BJ (cell line): ENCODE data around the gene SEMA6A. TPM values are rescaled to one million over a fixed set of nuclear protein-coding genes. Genes with fewer than 3 reads are reported as not detected.

Source experiments
- CTCF ChIA-PET: fragments of 350-600 bp; formaldehyde crosslinking; extraction: SDS; loops from one replicate; lab custom pipeline; 2021; ENCODE audit warnings: antibody characterized with exemption, inconsistent platforms; lab: Yijun Ruan, JAX
- POLR2A ChIA-PET: fragments of 300-600 bp; sonication (Branson Sonifier 250); formaldehyde crosslinking; extraction: SDS; loops from one replicate; lab custom pipeline; 2021; ENCODE audit warnings: antibody characterized with exemption; lab: Charles Lee
- DNase-seq: peaks from one replicate; pipeline ENCODE4 v3.0.0-alpha.2; 2011; ENCODE audit warnings: low read depth
- H3K27me3 ChIP-seq: 2 replicates; pipeline ENCODE4 v1.6.0; 2011; ENCODE audit warnings: low read length; ENCODE audit not compliant: control insufficient read depth, insufficient read depth
- H3K36me3 ChIP-seq: 2 replicates; pipeline ENCODE4 v1.5.1; 2011; ENCODE audit warnings: low read length; ENCODE audit not compliant: control insufficient read depth, insufficient read depth
- H3K4me3 ChIP-seq: 2 replicates; pipeline ENCODE4 v1.5.1; 2011; ENCODE audit warnings: low read depth, mild to moderate bottlenecking, control low read depth, low read length
- polyA plus RNA-seq: library from polyadenylated mRNA; depleted of rRNA; stranded (reverse); fragments of >200 nt; gene quantifications from 2 replicates; pipeline ENCODE4 v1.2.3, GENCODE V29; 2011
- TF ChIP-seq, protein P1 (sequence below): IDR thresholded peaks from 2 replicates; pipeline ENCODE4 v1.5.1; 2011; ENCODE audit warnings: low read depth, mild to moderate bottlenecking, control low read depth, inconsistent platforms, low read length, moderate library complexity; ENCODE audit not compliant: insufficient read depth

SEMA6A gene
- polyA plus RNA-seq, 1 experiment, result 0.34 TPM

- ChIA-PET CTCF (no interaction called here), POLR2A (no interaction called here)
- TF ChIP-seq, protein P1, sequence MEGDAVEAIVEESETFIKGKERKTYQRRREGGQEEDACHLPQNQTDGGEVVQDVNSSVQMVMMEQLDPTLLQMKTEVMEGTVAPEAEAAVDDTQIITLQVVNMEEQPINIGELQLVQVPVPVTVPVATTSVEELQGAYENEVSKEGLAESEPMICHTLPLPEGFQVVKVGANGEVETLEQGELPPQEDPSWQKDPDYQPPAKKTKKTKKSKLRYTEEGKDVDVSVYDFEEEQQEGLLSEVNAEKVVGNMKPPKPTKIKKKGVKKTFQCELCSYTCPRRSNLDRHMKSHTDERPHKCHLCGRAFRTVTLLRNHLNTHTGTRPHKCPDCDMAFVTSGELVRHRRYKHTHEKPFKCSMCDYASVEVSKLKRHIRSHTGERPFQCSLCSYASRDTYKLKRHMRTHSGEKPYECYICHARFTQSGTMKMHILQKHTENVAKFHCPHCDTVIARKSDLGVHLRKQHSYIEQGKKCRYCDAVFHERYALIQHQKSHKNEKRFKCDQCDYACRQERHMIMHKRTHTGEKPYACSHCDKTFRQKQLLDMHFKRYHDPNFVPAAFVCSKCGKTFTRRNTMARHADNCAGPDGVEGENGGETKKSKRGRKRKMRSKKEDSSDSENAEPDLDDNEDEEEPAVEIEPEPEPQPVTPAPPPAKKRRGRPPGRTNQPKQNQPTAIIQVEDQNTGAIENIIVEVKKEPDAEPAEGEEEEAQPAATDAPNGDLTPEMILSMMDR, result no peak
- H3K27me3 ChIP-seq, result peaks cover 3% of the 10 kb centered on the region
- H3K36me3 ChIP-seq, result no peaks in the 10 kb centered on the region
- no peak for DNase-seq
- no peak overlapping the region for H3K4me3 ChIP-seq
Measured at GRCh38 chr5:116583862-116584222, 9.2 kb upstream of the SEMA6A start.

GRCh38 chr5:116583085-116583861, 8.7 kb upstream of the SEMA6A start:
- ChIA-PET CTCF (no interaction called here), POLR2A (no interaction called here)
- TF ChIP-seq, protein P1, result no peak
- no peak for DNase-seq
- Histone ChIP-seq H3K36me3 (no peaks in the 10 kb centered on the region), H3K27me3 (peaks cover 3% of the 10 kb centered on the region), H3K4me3 (no peak overlapping the region)

DNA sequence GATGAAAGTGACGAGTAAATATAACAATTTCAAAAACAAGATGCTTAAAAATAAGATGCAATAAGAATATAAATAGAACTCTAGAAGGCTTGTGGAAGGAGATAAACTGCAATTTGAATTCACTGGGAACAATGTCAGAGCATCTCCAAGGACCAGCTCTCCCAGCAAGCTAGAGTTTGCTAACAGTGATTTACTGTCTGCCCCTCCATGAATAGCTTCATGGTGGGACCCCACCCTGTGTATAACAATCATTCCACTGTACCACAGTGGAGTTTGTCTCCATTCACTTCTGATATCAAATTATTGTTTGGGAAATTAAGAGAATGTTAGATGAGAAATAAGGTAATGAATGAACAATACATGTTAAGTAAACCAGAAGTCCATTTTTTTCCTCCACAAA, 7.3 kb upstream of the SEMA6A start:
- no peak overlapping the region for H3K4me3 ChIP-seq
- POLR2A ChIA-PET, result no interaction called here
- CTCF ChIA-PET, result no interaction called here
- no peak for DNase-seq
- peaks cover 7% of the 10 kb centered on the region for H3K27me3 ChIP-seq
- H3K36me3 ChIP-seq, result no peaks in the 10 kb centered on the region
- TF ChIP-seq, protein P1, result no peak

DNA sequence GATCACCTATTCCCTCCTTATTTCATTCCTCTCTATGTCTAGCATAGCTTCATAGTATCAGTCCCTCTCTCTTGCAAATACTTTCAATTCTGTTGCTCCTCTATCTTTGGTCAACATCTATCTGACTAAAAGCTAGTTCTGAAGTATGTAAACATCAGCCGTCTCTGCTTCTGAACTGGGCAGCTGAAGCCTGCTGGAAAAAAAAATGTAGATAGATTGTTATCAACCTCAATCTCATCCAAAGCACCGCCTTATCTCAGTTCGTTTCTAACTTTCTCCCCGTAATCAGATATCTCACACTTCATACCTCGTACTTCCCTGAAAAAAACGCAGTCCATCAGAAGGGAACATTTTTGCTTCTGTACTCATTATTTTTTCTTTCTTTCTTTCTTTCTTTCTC, 4.5 kb upstream of the SEMA6A start:
- DNase-seq, result no peak
- ChIA-PET CTCF (no interaction called here), POLR2A (no interaction called here)
- Histone ChIP-seq H3K4me3 (no peak overlapping the region), H3K36me3 (no peaks in the 10 kb centered on the region), H3K27me3 (peaks cover 13% of the 10 kb centered on the region)
- TF ChIP-seq, protein P1, result no peak

DNA sequence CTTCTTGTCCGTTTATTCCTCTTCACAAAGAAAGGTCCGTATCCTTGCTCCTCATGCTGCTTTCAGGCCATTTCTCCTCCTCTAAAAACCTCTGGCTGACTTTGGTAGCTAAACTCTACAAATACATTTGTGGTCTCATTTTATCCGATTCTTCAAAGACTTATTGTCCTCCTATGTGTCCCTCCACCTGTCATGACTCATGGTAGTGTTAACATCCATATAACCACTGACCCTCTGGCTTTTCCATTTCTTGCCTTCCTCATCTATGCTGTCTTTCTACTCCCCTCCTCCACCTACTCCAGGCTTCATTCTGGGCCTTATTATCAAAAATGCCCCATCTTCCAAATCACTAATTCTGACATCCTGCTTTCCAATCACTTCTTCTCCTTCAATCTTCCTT, 4.1 kb upstream of the SEMA6A start:
- Histone ChIP-seq H3K36me3 (no peaks in the 10 kb centered on the region), H3K4me3 (no peak overlapping the region), H3K27me3 (peaks cover 18% of the 10 kb centered on the region)
- DNase-seq, result no peak
- TF ChIP-seq, protein P1, result no peak
- CTCF ChIA-PET, result no interaction called here
- POLR2A ChIA-PET, result no interaction called here
